D721Med (cell line): ENCODE results near the gene OSBPL3.

Source experiments
- DNase-seq: peaks from one replicate; pipeline ENCODE4 v3.0.0; 2011; ENCODE audit warnings: low spot score; ENCODE audit not compliant: insufficient read length
- FAIRE-seq: peaks from 2 replicates; lab custom pipeline; 2011; peaks lifted over from hg19 to GRCh38; lab: Jason Lieb, UNC
- CTCF ChIP-seq: IDR thresholded peaks from 2 replicates; pipeline ENCODE4 v1.5.1; 2012; ENCODE audit warnings: mild to moderate bottlenecking, control low read depth; ENCODE audit not compliant: insufficient read depth; ENCODE audit errors: missing control alignments

OSBPL3 gene

DNA sequence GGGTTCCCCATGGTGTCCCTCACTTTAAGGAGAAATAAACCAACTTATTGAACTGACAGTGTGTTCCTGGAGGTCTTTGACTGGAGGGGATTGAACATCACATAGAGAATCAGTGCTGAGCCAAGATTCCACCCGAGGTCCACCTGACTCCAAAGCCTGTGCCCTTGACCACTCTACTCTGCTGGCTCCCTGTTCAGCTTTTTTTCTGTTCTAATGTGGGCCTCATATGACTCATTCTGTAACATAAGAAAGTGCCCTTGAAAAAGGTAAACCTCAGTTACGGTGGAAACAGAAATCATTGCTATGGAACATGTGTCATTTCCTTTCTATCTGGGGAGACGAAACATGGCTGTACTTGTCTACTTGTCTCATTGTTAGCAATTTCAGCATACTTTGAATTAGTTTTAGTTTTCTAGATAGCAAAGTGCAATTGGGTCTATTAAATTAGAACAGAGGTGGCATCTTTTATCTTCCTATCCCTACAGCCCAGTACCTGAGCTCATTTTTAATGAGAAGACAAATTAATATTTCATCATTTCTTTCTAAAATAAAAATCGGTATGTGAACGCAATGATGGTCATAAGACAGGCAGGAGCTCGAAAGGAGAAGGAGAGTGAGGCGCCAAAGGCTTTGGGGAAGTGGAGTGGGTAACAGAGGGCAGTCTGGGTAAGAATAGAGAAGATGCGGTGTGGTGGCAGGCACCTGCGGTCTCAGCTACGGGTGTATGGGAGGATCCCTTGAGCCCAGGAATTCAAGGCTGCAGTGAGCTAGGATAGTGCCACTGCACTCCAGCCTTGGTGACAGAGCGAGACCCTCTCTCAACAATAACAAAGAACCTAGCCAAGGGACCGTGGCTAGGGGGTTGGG is 224.2 kb downstream of the OSBPL3 start:
- no peak for TF ChIP-seq CTCF
- no peak for FAIRE-seq
- DNase-seq = no peak

- DNase-seq (no peak), FAIRE-seq (no peak)
- no peak for TF ChIP-seq CTCF
These were observed 225.0 kb downstream of the OSBPL3 start for GRCh38 chr7:24754906-24755506.

DNA sequence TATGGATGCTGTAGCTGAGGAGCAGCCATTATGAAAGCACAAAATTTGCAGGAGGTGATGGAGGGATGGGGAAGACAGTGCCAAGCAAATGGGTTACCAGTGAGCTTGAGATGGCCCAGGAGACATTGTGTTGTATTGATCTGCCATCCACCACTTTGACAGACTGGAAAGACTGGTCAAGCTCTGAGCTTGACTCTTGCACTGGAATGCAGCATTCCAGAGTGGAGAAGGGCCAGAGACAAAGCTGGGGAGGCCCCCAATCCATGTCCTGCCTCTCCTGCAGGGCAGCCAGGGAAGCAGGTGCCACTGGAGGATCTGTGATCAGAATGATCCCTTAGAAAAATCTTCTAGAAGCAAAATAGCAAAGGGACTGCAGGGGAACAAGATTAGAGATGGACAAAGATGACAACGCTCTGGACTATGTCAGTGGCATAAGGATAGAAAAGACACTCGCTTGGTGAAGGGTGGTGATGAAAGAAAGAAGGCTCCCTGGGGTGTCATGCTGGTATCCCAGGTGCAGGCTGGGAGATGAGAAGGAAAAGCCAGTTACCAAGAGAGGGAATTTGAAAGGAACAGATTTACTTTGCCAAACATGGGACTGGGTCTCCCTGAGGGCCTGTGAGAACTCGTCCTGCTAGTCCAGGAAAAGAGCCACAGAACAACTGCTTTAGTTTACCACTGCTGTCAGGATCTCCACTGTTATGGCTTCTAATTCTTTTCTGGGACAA is 227.7 kb downstream of the OSBPL3 start:
- FAIRE-seq (no peak), DNase-seq (no peak)
- TF ChIP-seq CTCF = no peak

- FAIRE-seq = no peak
- no peak for TF ChIP-seq CTCF
- no peak for DNase-seq
These were observed 228.5 kb downstream of the OSBPL3 start for GRCh38 chr7:24751484-24751883.

DNA sequence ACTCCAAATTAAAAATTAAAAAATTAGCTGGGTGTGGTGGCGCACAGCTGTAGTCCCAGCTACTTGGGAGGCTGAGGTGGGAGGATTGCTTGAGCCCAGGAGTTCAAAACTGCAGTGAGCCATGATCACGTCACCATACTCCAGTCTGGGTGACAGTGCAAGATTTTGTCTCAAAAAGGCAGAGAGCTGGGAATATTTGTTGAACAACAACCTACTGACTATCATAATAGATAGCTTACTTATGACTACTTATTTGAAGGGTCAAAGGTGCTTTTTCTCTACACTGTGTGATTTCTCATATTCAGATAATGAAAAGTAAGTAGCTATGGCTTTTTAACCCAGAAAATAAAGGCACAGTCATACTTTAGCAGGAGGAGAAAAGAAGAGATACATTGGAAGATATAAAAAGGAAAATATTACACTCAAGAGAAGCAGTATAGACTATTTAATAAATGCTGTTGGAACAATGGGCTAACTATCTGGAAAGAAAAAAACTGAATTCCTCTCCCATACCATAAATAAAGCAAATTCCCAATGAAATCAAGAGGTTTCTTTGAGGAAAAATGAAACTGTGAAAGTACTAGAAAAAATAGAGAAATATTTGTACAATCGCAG is 229.4 kb downstream of the OSBPL3 start:
- DNase-seq (no peak), FAIRE-seq (no peak)
- TF ChIP-seq CTCF = no peak

GRCh38 chr7:24748521-24748920 is 231.5 kb downstream of the OSBPL3 start:
- no peak for FAIRE-seq
- TF ChIP-seq CTCF = no peak
- no peak for DNase-seq
